NCI-H82 treated with DMSO at 0.1 percent for 48 hours (cell line): ENCODE results near the gene CCDC169.

ENCODE experiments used
- DNase-seq: peaks from one replicate; lab custom pipeline; 2025; ENCODE audit not compliant: unreplicated experiment; lab: John Stamatoyannopoulos, UW

CCDC169 gene

DNA sequence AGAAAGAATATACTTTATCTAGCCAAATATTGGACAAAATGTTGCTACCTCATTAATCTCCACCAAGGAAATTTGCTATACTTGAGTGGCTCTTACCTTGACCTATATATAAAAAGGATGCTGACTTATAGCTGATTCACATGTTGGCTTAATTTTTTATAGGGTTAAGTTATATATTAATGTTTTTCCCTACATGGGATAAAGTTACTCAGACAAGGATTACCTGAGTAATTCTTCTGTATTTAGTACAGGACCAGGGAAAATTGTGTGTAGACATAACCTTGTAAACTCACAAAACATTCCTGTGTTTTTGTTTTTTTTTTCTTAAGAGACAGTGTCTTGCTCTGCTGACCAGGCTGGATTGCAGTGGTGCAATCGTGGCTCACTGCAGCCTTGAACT is 52.6 kb downstream of the CCDC169 start:
- no peak for DNase-seq

DNA sequence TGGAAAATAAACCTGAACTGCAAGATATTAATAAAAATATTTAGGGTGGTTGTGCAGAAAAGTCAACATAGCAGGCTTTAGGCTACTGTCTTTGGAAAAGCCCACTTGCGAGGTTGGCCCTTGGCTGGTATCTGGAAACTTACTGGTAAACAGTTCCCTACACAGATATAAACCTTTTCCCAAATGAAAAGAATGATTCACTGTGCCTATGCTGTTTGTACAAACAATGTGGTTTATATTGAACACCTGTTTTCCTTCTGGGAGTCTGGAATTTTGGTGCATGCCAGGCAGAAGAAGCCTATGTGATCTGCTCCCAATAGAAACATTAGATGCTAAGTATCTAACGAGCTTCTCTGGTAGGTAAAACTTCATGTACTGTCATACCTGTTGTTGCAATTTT is 53.5 kb downstream of the CCDC169 start:
- no peak for DNase-seq

DNA sequence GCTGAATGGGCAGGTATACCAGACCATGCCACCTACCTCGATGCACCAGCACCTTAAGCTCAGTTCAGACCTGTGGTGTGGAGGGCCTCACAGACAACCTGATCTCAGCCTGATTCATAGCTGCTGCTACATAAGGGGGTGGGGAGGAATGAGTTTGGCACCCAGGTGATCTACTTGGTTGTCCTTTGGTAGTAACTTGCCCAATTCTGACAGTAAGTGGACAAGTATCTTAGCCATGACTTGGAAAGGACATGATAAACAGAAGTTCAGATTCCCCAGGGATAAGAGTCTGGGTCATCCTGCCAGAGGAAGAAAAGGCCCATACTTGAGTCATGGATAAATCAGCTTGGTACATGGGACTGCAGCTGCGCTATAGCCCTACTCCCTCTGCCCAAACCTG is 54.9 kb downstream of the CCDC169 start:
- DNase-seq = no peak

DNA sequence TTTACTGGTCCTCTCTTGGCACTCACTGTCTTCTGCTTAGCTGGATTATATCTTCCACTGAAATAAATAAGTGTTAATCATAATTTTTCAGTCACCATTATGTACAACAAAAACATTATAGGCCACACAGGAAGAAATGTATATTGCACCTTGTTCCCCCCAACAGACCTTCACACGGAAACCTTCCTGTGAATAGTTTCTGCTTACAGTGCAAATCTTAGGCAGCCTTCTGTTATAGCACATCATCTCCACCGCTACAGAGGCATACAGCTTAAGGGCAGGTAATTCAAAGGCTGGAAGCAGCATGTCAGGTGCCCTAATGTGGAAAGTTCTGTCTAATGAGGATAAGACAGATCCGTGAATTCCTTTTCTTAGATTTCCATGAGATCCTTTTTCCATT is 66.4 kb downstream of the CCDC169 start:
- DNase-seq = no peak

DNA sequence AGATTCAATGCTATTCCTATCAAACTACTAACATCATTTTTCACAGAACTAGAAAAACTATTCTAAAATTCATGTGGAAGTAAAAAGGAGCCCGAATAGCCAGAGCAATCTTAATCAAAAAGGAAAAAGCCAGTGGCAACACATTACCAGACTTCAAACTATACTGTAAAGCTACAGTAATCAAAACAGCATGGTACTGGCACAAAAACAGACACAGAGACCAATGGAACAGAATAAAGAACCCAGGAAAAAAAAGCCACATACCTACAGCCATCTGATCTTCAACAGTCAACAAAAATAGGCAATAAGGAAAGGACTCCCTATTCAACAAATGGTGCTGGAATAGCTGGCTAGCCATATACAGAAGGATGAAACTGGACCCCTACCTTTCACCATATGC is 72.9 kb downstream of the CCDC169 start:
- DNase-seq = no peak

DNA sequence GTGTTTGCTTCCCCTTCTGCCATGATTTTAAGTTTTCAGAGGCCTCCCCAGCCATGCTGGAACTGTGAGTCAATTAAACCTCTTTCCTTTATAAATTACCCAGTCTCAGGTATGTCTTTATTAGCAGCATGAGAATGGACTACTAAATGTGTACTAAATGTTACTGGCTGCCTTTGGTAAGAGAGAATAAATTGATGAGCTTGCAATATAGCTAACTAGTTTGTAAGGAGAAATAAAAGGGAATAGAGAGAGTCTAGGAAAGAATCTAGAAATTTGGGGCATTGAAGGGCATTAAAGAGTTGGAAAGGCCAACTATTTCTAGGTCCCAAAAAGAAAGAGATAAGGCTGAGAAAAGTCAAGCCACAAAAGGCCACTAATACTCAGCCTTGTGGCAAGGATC is 77.7 kb downstream of the CCDC169 start:
- DNase-seq = no peak

DNA sequence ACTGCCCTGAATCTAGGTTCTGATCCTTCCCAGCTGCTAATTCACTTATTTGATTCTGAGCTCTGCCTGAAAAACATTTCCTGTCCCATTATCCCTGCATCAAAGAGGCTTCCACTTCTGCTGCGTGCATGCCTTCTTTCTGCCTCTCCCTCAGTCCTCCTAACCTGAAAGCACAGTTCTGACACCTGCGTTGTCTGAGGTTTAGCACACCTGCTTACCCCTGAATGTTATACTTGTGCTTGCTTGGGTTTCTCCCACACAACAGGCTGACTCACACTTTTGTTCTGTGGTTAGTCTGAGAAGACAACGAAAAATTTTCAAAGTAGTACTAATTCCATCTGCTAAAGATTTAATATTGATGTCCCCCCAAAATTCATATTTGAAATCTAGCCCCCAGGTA is 80.2 kb downstream of the CCDC169 start:
- DNase-seq = no peak

DNA sequence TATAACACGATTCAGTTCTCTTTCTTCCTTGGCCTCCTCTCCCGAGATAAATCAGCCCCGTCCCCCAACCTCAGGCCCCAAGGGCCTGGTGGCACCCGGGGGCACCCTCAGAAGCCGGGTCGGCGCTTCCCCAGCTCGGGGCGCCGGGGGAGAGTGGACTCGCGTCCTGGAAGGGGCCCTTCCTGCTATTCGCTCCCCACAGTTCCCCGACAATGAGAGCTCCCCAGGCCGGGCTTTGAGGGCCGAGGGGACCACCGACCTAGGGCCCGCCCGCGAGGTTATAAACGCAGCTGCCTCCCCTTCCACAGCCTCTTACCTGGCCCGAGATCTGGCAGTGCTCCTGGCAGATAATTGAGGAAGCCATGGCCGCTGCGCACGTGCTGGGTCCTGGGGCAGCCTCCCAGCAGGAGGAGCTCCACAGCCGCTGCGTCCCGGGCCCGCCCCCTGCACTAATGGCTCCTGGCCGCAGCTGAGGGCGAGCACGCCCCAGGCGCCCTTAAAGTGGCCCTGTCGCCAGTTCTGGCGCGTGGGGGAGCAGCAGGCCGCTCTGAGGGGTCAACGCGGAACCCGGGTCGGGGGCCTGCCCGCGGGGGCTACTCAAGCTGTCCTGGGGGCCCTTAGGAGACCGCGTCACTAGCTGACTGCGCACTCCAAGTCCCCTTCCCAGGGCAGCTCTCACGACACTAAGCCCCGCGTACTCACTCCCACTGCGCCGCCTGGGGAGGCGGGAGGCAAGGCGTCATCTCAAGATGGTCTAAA is 83.3 kb downstream of the CCDC169 start, which contains the start of gene SOHLH2:
TSS of gene SOHLH2 (minus strand) at position 394 of the 759 bp plus-strand sequence. CDS start at position 364, 30 bp downstream.
- no peak for DNase-seq

DNA sequence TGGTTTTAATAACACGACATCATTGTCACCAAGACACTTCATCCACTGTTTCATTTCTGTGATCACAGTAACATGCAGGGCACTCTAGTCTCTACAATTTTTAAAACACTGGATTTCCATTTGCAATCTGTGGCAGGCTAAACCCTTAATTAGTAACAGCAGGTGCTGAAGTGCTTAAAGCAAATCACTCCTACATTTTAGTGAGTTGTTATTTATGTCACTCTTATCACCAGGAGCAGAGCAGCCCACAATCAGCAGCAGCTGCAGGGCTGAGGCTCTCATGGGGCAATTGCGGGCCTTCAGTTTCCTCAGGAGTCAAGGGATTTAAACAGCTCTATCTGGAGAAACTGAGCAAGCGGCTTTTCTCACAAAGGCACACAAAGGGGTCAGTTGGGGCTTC is 84.8 kb downstream of the CCDC169 start:
- DNase-seq = no peak

DNA sequence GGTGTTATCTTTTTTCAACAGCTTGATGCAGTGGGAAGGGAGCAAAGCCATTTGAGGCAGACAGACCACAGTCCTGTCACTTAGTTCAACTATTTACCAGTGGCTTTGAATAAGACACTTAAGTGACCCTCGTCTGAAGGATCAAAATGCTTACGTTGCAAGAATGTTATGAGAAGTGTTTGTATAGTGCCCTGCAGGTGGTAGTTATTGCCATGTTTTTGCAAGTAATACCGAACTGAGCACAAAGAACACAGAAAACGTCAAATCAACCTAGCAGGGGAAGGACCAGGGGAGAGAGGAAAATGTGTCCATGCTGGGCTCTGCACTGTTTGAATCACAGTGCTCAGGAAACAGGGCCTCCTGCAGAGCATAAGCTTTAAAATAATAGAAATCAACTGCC is 86.0 kb downstream of the CCDC169 start:
- no peak for DNase-seq

DNA sequence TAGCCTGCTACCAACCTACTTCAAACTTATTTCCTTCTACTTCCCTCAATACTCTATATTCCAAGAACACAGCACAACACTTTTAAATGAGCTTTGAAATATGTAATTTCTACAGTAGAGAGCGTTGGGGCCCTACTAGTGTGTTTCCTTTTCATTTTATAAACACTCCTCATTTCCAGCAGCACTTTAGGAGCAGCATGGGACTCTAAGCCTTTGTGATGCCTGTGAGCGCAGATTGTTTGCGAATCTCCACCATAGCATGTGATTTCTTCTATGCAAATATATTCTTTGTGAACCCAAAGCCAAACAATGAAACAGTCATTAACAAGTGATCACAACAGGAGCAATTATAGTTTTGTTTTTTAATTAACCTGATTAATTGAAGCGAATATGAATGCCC is 86.9 kb downstream of the CCDC169 start:
- DNase-seq = no peak

DNA sequence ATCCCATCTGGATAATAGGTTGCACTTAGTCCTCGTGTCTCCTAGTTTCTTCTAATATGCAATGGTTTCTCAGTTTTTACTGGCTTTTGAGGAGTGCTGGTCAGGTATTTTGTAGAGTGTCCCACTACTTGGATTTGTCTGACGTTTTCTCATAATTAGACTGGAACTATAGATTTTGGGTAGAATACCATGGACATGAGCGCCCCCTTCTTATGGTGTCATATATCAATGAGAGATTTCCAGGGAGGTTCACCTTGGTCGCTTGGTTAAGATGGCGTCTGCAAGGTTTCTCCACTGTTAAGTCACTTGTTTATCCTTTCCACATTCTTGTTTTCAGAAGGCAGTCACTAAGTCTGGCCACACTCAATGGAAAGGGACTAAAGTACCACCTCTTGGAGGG is 89.9 kb downstream of the CCDC169 start:
- DNase-seq = no peak

DNA sequence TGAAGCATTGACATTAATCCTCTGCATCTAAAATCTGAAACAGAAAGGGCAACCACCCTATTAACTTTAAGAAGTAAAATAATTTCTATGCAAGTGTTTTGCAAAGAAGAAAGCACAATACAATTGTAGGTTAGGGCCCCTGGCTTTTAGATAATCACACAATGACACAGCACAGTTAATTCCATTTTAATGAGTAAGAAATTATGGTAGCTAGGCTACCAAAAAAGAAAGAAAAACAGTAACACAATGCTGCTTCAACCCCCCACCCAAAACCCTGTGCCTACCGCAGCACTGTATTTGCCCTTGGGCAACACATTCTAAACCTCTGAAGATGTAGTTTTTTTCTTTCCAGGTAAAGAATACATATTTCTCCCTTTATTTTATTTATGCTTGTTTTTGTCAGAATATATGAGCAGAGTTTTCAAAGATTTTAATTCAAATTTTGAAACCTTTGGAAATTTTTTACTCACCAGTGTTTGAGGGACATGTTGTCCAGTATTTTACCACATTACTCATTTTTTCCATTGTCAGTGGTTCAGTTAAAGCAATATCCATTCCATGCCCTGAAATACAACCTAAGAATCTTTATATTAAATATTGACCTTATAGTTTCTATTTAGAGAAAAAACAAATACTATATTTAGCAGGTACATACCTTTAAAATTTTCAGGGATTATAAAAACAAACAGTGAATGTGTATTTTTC is 104.3 kb downstream of the CCDC169 start:
- DNase-seq = no peak

DNA sequence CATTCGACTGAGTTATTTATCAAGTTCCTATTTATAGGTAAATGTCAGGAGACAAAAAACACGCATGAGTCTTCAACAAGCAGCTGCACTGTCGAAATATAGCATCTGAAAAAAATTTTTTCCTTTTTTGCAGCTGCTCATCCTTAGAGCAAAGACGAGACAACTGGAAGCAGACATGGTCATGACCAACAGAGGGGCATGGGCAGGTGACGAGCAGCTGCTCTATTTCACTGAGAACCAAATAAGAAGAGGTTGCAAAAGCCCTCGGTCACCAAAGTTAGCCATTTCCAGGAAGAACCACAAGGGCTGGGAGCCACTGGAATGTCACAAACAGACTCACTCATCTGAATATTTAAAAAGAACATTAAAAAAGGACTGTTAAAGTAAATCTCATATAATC is 105.4 kb downstream of the CCDC169 start:
- DNase-seq = no peak

DNA sequence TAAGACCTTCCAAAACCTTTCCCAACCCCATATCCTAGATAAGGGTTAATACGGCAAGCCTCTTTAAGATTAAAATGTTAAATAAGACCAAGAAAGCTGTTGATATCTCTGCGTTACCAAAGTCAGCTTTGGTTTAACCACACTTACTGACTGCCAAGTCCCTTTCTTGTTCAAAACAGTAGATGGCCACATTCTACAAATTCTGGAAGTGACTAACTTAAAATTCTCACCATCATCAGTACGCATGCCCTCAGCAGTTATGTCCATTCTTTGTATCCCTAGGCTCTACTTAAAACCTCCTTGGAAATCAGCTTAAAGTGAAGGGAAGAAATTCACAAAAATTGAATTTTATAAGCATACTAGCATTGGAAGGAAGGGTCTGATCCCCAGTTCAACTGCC is 106.8 kb downstream of the CCDC169 start:
- no peak for DNase-seq

DNA sequence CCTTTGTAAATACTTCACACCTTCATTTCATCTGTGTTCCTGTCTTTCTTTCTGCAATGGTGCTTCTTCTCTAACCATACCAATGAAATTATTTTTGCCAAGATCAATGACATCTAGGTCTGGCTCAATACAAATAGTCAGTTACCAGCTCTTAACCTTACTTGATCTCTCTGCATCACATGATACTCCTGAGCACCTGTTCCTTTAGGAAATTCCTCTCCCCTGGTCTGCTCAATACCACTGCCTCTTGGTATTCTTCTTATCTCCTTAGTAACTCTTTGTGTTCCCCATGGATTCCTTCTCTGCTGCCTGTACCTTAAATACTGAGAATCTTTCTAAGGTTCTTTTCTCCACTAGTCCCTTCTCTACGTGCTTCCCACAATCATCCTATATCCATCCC is 109.2 kb downstream of the CCDC169 start:
- DNase-seq = no peak

DNA sequence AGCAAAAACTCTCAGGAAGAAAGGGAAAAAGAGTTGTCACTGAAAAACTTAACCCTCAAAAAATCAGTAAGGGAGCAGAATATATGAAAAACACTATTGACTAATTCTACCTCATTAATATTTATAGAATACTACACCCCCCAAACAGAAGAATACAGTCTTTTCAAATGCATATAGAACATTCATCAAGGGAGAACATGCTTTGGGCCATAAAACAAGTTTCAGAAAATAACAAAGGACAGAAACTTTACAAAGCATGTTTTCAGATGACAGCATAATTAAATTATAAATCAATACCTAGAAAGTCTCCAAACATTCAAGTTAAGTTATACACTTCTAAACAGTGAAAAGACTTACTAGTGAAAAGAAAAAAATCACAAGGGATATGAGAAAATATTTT is 113.7 kb downstream of the CCDC169 start:
- no peak for DNase-seq
